NCI-H774 (cell line): Measurements from ENCODE around the gene TCEAL4.
"Not testable (repeated sequence)": the region's sequence is repeated elsewhere in the genome, so short reads cannot be mapped to it uniquely, and the experiment has no call there.

ENCODE experiments used
- DNase-seq: peaks from one replicate; lab custom pipeline; 2025; lab: John Stamatoyannopoulos, UW

The TCEAL4 gene

GRCh38 chrX:103592295-103592694 is 7.0 kb downstream of the TCEAL4 start:
- not testable (repeated sequence) for DNase-seq

GRCh38 chrX:103595202-103595601 is 9.9 kb downstream of the TCEAL4 start:
- not testable (repeated sequence) for DNase-seq

- peak; percentile 35 for DNase-seq
Observed at GRCh38 chrX:103607364-103608305, 22.3 kb downstream of the TCEAL4 start, which contains the start of gene TCEAL3. Gene TCEAL3 (plus strand): TSS chrX:103607963. CDS start chrX:103609065, 1,102 bp downstream.

GRCh38 chrX:103608306-103608963 is 23.1 kb downstream of the TCEAL4 start:
- DNase-seq: no peak

GRCh38 chrX:103610282-103610681 is 25.0 kb downstream of the TCEAL4 start:
- no peak for DNase-seq

- DNase-seq: no peak
Observed at GRCh38 chrX:103613362-103613890, 28.1 kb downstream of the TCEAL4 start.

- DNase-seq: no peak
Observed at GRCh38 chrX:103614999-103615398, 29.7 kb downstream of the TCEAL4 start.

- no peak for DNase-seq
Observed at GRCh38 chrX:103615781-103616371, 30.6 kb downstream of the TCEAL4 start.

GRCh38 chrX:103616676-103617186 is 31.4 kb downstream of the TCEAL4 start:
- DNase-seq: no peak

GRCh38 chrX:103624111-103624510 is 38.8 kb downstream of the TCEAL4 start:
- DNase-seq: no peak

- no peak for DNase-seq
Observed at GRCh38 chrX:103626855-103627254, 41.5 kb downstream of the TCEAL4 start.

GRCh38 chrX:103628386-103629317 is 43.3 kb downstream of the TCEAL4 start, which contains the start of gene TCEAL1:
Gene TCEAL1 (plus strand): TSS chrX:103628975. CDS start chrX:103629917, 942 bp downstream.
- no peak for DNase-seq

GRCh38 chrX:103629318-103630170 is 44.2 kb downstream of the TCEAL4 start:
- no peak for DNase-seq

- no peak for DNase-seq
Observed at GRCh38 chrX:103630171-103630511, 44.8 kb downstream of the TCEAL4 start.

GRCh38 chrX:103631145-103631544 is 45.8 kb downstream of the TCEAL4 start:
- DNase-seq: no peak

GRCh38 chrX:103635436-103635835 is 50.1 kb downstream of the TCEAL4 start:
- no peak for DNase-seq
